Stimulated activated CD8-positive, alpha-beta memory T cell treated with anti-CD3 and anti-CD28 coated beads, Interleukin-4, amount 100 ng/mL, for 4 hours (primary cell): ENCODE measurements around the gene MAB21L4.

Experiments
- DNase-seq, 2 donors: peaks; one replicate each; pipeline ENCODE4 v3.0.0-alpha.2; 2020; ENCODE audit warnings: low read depth in 2 of 2, low spot score in 1 of 2

Gene MAB21L4

GRCh38 chr2:240895656-240896388 lies at the start of gene MAB21L4:
MAB21L4 (minus strand) TSS chr2:240896156; CDS start chr2:240895997, 159 bp downstream.
- no peak for DNase-seq

GRCh38 chr2:240936106-240936505 lies 40.1 kb upstream of the MAB21L4 start:
- no peak for DNase-seq

GRCh38 chr2:240935103-240935876 lies 39.3 kb upstream of the MAB21L4 start:
- DNase-seq = no peak

- no peak for DNase-seq
These were observed 38.7 kb upstream of the MAB21L4 start for GRCh38 chr2:240934701-240935102.

- DNase-seq = no peak
These were observed 38.2 kb upstream of the MAB21L4 start for GRCh38 chr2:240933966-240934700.

GRCh38 chr2:240933048-240933965 lies 37.4 kb upstream of the MAB21L4 start:
- DNase-seq = no peak

- DNase-seq = no peak
These were observed 36.7 kb upstream of the MAB21L4 start for GRCh38 chr2:240932724-240933047.

- no peak for DNase-seq
These were observed 36.2 kb upstream of the MAB21L4 start for GRCh38 chr2:240932001-240932723.

- no peak for DNase-seq
These were observed 35.5 kb upstream of the MAB21L4 start for GRCh38 chr2:240931319-240931949.

GRCh38 chr2:240930631-240931318 lies 34.8 kb upstream of the MAB21L4 start:
- no peak for DNase-seq

GRCh38 chr2:240930096-240930630 lies 34.2 kb upstream of the MAB21L4 start:
- no peak for DNase-seq

GRCh38 chr2:240929364-240930095 lies 33.6 kb upstream of the MAB21L4 start:
- no peak for DNase-seq

GRCh38 chr2:240928476-240929363 lies 32.8 kb upstream of the MAB21L4 start:
- no peak for DNase-seq

GRCh38 chr2:240927390-240927781 lies 31.4 kb upstream of the MAB21L4 start:
- no peak for DNase-seq

- DNase-seq = no peak
These were observed 30.8 kb upstream of the MAB21L4 start for GRCh38 chr2:240926516-240927389.
